HuH-7 (cell line): Measurements from ENCODE around the gene TLNRD1.
A peak's percentile ranks its signal among the peaks of the same experiment; 100 is the strongest.

Experiments used
- DNase-seq: peaks from one replicate; pipeline ENCODE4 v3.0.0; 2011; ENCODE audit warnings: low spot score

TLNRD1 gene

DNA sequence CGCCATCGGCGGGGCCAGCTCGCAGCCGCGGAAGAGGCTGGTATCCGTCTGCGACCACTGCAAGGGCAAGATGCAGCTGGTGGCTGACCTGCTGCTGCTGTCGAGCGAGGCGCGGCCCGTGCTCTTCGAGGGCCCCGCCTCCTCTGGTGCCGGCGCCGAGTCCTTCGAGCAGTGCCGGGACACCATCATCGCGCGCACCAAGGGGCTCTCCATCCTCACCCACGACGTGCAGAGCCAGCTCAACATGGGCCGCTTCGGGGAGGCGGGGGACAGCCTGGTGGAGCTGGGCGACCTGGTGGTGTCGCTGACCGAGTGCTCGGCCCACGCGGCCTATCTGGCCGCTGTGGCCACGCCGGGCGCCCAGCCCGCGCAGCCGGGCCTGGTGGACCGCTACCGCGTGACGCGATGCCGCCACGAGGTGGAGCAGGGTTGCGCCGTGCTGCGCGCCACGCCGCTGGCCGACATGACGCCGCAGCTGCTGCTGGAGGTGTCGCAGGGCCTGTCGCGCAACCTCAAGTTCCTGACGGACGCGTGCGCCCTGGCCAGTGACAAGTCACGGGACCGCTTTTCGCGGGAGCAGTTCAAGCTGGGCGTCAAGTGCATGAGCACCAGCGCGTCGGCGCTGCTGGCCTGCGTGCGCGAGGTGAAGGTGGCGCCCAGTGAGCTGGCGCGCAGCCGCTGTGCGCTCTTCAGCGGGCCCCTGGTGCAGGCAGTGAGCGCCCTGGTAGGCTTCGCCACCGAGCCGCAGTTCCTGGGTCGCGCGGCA lies 1.8 kb downstream of the TLNRD1 start:
- DNase-seq: peak; percentile 49

DNA sequence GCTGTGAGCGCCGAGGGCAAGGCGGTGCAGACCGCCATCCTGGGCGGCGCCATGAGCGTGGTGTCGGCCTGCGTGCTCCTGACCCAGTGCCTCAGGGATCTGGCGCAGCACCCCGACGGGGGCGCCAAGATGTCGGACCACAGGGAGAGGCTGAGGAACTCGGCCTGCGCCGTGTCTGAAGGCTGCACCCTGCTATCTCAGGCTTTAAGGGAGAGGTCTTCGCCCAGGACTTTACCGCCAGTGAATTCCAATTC lies 2.3 kb downstream of the TLNRD1 start:
- DNase-seq: no peak

DNA sequence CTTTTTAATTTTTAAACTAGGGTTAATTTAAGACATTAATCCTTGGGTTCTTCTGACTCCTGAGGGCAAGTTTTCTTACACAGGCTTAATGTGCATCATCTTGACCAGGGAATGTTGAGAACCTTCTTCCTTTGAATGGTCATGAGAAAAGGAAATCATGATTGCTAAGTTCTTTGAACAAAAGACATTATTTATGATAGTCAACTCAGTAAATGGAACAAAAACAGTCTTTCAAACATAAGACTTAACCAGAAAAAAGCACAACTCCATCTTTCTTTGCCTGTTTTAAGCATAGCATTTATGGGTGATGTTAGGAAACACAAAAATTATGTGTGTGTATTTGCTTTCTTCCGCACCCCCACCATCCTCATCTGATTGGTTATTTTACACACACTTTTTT lies 5.4 kb downstream of the TLNRD1 start:
- DNase-seq: no peak

DNA sequence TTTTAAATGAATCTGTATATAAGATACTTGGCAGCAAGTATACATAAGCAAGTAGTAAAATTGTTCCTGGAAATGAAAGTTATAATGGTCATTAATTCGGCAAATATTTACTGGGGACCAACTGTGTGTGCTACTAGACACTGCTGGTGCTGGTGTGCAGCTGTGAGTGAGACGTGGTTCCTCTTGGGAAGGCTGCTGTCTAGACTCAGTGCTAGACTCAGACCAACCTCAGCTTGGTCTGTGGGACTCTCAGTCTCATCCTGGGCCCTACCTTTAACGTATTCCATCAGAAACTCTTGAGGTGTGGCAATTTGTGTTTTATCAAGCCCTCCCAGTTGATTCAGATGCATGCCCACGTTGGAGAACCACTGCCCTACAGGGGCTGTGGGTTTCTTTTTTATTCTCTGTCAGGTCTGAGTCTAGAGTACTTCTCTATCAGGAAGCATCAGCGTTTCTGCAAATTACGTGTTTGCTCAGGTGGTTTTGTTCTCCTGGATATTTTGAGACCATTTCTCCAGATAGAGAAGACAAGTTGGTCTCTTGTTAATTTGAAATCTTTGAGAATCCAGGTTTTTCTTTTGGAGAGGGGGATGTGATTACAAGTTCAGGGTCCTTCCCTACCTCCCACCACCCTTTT lies 6.8 kb downstream of the TLNRD1 start:
- no peak for DNase-seq

DNA sequence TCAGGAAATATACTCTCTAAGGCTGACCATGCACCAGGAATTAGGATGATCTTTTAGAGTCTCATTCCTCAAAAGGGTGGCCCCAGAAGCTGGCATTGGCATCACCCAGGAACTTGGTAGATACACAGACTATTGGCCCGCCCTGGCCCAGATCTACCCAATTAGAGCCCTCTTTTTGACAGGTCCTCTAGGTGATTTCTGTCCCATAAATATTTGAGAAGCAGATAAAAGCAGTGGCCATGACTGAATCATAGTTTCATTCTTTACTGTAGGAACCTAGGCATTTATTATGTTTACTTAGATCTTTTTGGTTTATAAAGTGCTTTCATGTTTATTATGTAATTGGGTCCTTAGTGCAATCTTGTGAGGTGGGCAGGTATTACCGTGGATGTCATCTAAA lies 7.6 kb downstream of the TLNRD1 start:
- no peak for DNase-seq

DNA sequence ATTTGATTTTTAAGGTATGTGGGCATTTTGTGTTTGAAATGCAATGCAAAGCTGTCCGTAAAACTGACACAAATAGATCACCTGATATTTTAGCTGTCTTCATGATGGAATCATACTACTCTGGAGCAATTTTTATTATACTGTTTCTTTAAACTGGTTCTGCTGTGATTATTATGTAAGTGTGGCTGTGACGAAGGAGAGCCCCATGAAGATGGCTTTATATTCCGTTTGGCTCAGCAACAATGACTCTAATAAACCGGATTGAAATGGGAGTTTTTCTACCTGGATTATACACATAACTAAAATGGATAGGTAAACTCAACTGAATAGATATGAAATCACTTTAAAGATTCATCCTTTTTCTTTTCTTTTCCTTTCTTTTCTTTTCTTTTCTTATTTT lies 9.4 kb downstream of the TLNRD1 start:
- no peak for DNase-seq

DNA sequence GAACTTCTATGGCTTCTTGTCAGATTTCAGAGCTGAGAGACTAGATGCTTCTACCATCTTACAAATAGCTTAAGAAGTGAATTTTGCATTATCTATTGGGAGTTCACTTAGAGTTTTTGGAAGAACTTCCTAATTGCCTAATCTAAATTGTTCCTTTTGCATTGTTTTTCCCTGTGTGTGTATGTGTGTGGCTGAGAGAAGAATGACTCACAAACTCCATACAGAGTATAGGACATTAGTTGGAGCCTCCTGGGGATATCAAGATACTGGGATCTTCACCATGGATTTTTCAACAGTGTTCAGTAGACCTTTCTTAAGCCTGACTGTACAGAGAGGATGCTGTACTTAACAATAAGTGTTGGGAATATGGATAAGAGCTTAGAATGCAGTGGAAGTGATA lies 10.9 kb downstream of the TLNRD1 start:
- DNase-seq: no peak

DNA sequence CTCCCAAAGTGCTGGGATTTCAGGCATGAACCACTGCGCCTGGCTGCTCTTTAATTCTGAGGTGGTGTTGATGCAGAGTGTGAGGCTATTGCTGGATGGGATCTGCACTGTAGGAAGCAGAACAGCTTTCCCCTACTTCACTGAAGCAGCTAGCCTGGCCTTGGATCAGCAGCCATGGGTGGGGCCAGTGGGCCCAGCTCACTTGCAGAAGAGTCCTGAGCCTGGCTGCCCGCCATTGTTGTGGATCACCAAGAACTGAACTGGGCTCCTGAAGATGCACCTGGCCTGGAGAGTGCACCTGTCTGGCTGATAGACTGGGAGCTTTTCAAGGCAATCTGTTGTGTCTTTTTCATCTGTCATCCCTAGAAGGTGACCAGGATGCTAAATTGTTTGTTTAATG lies 11.9 kb downstream of the TLNRD1 start:
- DNase-seq: no peak

DNA sequence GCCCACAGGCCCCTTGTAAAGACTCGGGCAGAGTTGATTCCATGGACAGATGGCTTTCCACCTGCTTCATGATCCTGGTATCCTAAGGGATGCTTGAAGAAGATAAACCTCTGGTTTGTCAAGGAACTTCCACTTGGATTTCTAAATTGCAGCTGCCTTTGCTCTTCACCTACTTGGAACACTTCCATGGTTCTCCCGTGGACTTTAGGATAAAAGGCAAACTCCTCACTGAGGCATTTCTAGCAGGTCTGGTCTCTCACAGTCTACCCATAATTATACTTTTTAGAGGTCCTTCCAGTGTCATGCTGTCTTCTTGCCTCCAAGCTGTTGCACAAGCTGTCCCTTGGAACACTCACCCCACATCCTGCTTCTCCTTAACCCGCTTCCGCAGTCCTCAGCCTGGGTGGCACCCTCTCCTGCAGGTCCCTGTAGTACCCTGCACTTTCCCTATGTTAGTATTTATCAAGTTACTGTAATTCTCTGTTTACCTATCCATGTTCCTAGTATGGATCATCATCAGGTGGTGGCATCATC lies 12.7 kb downstream of the TLNRD1 start:
- no peak for DNase-seq

DNA sequence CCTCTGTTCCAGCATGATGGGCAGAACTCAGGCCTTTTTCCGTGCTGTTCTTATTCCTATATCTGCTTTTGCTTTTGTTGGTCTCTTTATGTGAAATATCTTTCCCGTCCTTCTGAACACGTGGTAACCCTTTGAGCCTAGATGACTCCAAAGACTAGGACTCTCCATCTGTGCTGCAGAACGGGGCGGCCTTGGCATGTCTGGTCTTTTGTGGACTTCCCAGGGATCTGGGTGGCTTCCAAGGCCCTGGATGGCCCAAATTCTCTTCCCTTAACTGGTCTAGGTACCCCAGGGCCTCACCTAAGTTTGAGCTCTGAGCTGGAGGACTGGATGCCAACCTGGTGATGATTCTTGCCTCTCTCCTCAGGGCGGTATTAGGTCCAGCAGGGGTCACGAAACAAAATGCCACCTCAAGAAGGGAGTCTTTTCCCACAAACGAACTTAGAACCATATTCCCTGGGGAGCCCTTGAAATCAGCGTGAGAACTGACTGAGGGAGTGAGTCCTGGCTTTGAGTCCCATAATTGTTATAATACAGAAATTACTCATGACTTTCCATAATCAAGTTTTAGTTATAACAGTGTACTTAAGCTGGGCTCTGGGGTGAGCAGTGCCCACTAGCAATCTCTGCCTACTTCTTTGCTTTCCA lies 13.8 kb downstream of the TLNRD1 start:
- DNase-seq: no peak

DNA sequence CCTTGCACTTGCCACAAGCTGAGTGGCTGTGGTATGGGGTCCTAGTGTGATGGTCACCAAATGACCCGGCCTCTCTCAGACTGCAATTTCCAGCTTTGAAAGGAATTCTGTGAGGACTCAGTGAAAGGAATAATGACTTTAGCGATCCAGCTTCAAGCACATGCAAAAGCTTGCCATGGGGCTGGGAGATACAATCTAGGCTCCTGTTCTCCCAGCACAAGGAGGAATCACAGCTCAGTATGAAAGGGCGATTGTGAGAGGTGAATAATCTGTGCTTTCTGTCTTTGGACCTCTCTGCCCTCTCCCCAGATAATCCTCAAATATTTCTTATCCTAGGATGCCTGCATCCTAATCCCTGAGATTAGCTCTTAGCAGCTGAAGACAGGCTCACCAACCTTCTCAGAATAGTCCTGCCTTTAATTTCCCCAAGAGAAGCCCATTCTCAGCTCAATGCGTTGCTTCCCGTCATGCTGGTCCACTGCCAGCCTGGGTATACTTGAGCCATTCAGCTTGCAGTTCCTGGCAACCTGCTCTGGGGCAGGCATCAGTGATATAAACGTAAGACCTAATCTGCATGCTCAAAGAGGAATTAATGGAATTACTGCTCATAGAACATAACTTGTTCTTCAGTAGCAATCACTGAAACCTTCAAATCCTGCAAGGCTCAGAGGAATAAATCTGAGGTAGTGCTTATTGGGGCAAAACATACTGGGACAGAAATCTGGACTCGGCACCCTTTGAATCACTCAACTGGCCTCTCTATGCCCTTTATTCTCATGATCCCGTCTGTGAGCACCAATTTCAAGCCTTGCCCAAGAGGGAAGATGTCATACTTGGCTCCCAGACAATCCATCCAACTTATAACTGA lies 15.1 kb downstream of the TLNRD1 start:
- no peak for DNase-seq

DNA sequence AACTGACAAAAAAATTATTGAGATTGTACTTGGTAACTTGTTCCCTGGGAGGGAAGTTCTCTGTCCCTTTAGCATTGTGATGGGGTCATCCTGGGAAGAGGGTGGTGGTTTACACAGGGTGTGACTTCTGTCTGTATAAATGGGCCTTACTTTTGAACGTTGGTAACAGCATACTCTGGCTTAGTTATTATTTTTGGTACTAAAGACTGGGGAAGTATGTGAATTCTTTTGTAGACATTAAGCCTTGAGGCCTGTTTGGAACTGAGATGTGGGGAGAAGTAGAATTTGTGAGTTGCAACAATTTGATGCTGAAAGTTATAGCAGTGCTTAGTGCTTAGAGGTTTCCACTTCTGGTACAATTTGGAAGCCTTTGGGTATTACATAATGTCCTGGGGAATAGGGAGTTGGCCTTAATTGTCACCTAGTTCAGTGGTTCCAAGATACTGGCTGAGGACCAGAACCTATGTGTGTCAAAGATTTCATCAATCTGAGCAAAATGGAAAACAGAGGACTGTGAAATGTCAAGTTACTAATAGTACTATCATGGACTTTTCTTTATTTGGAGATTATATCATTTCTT lies 15.9 kb downstream of the TLNRD1 start:
- DNase-seq: no peak

DNA sequence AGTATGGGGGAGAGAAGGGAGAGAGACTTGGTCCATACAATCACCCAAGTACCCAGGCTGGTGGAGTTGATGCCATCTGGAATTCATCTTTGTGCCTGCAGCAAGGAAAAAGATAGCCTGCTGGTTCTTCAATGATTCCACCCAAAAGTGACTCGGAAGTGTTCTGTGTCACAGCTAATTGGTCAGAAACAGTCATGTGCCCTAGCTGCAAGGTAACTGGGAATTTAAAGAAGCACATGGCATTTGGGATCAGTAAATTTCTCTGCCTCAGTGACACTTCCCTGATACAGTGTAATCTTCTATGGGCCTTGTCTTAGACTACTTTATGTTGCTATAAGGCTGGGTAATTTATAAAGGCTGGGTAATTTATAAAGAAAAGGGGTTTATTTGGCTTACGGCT lies 17.5 kb downstream of the TLNRD1 start:
- DNase-seq: no peak

DNA sequence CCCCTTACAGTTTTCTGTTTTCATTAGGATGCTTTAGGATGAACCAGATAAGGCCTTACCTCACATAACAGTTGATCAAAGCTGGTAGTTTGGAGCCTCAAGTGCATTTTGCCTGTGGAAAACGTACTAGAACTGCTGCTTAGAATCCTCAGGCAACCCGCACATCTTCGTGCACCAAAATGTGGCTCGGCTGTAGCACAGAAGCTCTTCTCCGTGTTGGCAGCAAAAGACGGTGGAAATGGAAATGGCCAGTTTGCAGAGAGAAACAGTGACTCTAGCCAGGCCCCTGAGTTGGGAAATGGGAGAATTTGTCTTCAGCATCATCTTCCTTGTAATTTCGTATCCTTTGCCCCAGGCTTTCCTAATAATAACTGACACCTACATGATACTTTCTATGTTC lies 20.6 kb downstream of the TLNRD1 start:
- DNase-seq: no peak

DNA sequence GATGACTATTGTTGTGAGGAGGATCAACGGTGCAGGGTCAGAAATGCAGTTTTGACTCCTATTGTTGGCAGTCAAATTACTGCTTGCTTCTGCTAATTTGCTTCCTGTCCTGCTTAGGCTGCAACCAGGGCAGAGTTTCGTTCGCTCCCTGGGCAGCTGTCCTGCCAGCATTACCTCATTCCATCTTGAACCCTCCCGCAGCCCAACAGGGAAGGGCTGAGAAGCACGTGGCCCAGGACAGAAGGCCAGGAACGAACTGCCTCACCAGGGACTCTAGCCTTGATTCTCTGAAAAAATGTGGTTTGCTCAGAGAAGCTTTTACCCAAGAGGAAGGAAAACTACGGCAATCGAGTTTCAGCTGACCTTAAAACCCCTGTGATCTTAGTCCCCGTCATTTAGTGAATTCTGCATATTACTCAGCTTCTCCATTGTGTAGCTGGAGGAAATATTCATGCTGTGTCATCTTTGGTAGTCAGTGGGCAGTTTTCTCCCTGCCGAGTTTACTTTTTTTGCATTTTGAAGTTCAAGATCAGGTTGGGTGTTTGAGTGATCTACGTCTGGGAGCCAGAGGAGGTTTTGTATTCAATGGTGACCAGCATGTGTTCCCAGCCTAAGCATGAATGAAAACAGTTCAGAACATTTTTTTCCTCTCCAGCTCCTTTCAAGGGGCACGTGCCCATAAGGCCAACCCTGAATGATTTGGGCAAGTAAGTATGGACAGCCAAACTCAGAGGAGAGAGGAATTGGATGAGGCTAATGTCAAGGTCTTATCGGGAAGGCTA lies 23.0 kb downstream of the TLNRD1 start:
- DNase-seq: no peak

DNA sequence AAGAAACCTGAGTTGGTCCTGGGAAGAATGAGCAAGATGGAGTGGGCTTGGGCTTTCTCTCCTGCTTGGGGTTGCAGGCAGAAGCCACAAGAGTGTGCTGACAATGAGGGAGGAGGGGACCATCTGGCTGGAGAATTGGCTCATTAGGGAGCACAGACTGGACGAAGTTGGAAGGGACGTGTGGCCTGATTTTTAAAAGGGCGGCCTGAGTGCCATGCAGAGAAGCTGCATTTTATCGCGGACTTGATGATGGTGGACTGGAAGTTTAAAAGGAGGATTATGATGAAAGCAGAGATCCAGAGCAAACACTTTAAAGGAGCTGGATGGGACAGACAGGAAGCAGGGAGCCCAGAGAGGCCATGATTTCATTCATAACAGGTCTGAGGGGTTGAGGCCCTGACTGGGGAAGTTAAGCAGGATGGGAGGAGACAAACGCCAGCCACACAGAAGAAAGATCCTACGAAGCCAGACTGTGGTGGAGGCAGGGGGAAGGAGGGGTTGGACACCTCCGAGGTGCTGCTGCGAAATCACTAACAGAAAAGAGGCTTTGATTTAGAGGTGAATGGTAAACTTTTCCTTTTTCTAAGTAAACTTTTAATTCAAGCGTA lies 23.6 kb downstream of the TLNRD1 start:
- DNase-seq: no peak

DNA sequence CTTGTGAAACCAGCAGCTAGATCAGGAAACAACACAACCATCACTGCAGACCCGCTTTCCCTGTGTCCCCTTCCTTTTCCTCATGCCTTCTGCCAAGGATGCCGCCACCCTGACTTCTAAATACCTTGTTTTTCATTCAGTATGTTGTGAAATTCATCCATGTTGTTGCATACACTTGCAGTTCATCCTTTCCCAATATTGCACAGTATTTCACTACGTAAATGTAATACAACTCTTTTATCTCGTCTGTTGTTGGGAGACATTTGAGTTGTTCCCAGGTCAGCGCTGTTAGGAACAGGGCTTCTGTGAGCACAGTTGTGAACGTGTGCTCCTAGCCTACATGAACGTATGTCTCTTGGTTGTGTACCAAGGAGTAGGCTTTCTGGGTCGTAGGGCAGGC lies 24.2 kb downstream of the TLNRD1 start:
- DNase-seq: no peak

DNA sequence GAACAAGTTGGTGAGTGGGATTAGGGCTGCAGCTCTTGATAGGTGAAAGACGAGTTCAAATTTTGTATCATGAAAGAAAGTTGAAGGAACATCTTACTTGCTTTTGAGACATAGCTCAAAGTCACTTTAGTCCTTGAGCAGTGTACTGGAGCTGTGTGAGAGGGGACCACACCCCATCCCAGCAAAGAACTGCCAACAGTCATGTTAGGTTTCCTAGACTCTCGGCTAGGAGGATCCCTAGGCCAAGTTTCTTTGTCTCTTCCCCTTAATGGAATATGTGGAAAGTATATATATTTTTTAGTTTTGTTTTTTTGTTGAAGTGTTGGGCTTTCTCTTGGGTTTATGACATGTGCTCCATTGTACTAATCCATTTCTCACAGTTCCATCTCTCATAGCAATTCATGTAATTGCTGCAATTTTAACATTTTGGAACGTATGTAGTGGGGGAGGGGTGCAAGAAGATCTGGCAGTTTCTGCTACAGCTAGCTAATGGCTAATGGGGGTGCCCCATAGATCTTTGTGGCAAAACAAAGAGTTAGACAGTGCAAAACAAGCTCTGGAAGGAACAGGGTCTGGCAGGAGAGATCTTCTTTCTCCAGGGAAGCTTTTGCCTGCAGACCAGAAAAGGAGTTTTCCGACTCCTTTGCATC lies 25.1 kb downstream of the TLNRD1 start:
- no peak for DNase-seq

DNA sequence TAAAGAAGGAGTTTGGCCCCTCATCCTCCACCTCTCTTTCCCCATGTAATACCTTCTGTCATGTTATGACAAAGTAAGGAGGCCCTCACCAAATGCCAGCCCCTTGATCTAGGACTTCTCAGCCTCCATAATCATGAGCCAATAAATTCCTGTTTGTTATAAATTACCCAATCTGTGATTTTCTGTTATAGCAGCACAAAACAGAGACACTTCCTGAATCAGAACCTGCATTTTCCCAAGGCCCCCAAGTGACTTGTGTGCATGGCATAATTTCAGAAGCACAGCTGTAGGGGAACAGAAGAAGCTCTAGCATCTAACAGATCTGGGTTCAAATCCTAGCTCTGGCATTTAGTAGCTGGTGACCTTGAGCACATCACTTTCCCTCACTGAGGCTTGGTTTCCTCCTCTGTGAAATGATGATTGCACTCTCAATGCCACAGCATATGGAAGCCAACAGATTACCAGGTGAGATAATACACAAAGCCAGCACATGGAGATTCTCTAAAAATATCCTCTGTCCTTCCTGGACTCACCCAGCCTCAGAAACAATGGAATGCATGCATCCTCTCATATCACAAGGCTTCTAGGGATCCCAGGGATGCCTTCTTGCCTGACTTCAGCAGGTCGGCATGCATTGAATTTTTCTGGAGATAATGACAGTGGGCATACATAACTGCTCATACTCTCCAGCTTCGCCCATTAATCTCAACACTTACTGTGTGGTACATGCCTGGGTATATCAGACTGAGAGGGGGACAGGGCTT lies 26.3 kb downstream of the TLNRD1 start:
- DNase-seq: no peak
